ENCODE data around the gene ABCA10. TPM values are rescaled to one million over a fixed set of nuclear protein-coding genes. Genes with fewer than 3 reads are reported as not detected.

Gene ABCA10
- total and polyA plus RNA-seq, 2 of the 13 experiments (the other 11 are each of a cell fraction or from before 2014, with no cell fraction given), result 0.02 to 0.08 TPM

- TF ChIP-seq GRHL1 (CRISPR knock-in tag; conservative IDR thresholded peaks at IDR 0.05) (no peak), ZBTB20 (CRISPR knock-in tag; IDR thresholded peaks at IDR 0.05; ENCODE audit: borderline replicate concordance, low read depth) (peak; percentile 94; the same call in 1 of the 2 replicates), NR1H2 (CRISPR knock-in tag; IDR thresholded peaks at IDR 0.05; ENCODE audit: borderline replicate concordance, low read depth) (no peak), FOXO4 (CRISPR knock-in tag; conservative IDR thresholded peaks at IDR 0.05) (no peak), DZIP1 (CRISPR knock-in tag; IDR thresholded peaks at IDR 0.05) (no peak), ZBTB7A (CRISPR knock-in tag; IDR thresholded peaks at IDR 0.05) (no peak), NFKBIZ (CRISPR knock-in tag; IDR thresholded peaks at IDR 0.05) (no peak), HOMEZ (CRISPR knock-in tag; IDR thresholded peaks at IDR 0.05; ENCODE audit: low read depth) (peak; percentile 96), BRD4 (CRISPR knock-in tag; IDR thresholded peaks at IDR 0.05) (no peak), RXRB (CRISPR knock-in tag; IDR thresholded peaks at IDR 0.05; ENCODE audit: borderline replicate concordance) (0 out of 2 replicates have a peak, but pooled peaks have one; percentile 53), FOSL1 (CRISPR knock-in tag; IDR thresholded peaks at IDR 0.05; ENCODE audit: borderline replicate concordance) (peak; percentile 90), CENPBD1 (CRISPR knock-in tag; IDR thresholded peaks at IDR 0.05; ENCODE audit: borderline replicate concordance, low read depth) (no peak), CBX5 (CRISPR knock-in tag; IDR thresholded peaks at IDR 0.05; ENCODE audit: borderline replicate concordance) (no peak), ZBTB46 (CRISPR knock-in tag; IDR thresholded peaks at IDR 0.05; ENCODE audit: borderline replicate concordance) (no peak), ZNF205 (CRISPR knock-in tag; IDR thresholded peaks at IDR 0.05) (no peak), ISX (CRISPR knock-in tag; conservative IDR thresholded peaks at IDR 0.05) (no peak), EP300 (IDR thresholded peaks at IDR 0.05; ENCODE audit: low read depth in 2 of 2, low read length in 2 of 2) (peak in 1 of 2 experiments; percentile 84; a peak in 2 of 4 replicates), EP300 (CRISPR knock-in tag; IDR thresholded peaks at IDR 0.05; ENCODE audit: borderline replicate concordance) (peak; percentile 52; the same call in 1 of the 2 replicates), ZNF12 (CRISPR knock-in tag; IDR thresholded peaks at IDR 0.05) (peak; percentile 53; the same call in 1 of the 2 replicates)
Measured at GRCh38 chr17:69175625-69176456, 52.8 kb downstream of the ABCA10 start (continued).
